Measurements from ENCODE around the gene SH3TC2.

The SH3TC2 gene

DNA sequence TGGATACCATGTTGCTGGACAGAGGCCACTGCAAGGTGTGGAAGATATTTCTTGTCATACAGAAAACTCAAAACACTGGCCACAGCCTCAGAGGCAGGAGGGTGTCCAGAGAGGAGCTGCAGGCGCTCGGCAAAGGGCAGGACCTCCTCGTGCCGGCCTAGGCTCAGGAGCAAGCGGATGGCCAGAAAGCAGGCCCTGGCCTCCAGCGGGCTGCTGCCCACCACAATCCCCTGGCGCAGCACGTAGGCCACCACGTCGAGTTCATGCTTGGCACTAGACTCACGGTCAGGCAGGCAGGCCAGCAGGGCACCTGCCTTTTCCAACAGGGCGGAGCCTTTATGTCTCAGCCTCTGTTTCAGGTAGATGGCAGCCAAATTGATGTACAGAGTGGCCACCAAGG is 35.2 kb downstream of the SH3TC2 start:
- DNase-seq: no peak

GRCh38 chr5:149024943-149025342 is 37.9 kb downstream of the SH3TC2 start:
- DNase-seq: no peak

DNA sequence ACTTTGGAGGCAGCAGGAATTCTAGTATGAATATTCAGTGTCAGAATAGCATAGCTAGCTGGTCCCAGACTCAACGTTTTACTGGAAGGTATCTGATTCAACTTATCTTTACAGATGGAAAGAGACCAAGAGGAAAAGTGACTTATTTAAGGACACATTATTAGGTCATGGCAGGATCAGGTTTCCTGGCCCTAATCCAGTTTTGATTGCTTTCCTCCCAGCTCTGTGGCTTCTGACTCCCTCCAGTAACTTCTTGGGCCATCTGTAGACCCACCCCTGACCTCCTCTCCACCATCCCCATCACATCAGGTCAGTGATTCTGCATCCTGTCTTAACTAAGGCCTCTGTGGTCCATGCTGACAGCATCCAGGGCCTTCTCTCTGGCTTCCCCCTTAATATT is 38.4 kb downstream of the SH3TC2 start:
- DNase-seq: no peak

GRCh38 chr5:149022200-149022599 is 40.7 kb downstream of the SH3TC2 start:
- no peak for DNase-seq

GRCh38 chr5:149019679-149020078 is 43.2 kb downstream of the SH3TC2 start:
- DNase-seq: no peak

DNA sequence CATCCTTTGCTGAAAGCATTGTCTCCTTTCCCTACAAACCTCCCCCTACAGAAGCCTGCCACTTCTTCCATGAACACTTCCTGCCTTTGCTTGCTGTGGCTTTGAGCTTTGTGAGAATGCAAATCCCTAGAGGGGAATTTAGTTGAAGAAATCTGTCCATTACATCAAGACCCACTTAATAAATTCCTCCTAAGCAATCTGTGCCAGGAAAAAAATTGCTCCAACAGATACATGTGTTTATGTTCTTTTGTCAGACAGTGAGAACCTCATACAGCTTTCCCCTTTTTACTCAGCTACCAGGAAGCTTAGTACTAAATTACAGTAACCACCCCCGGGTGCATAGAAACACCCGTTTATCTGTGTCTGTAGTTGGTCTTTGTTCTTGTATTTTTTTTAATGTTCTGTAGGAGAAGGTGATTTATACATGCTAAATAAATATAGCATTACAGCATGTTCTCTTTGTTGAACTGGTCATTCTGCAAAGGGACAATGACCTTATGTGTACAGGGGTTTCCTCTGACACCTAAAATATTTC is 43.9 kb downstream of the SH3TC2 start:
- no peak for DNase-seq

- DNase-seq: no peak
These were observed 45.2 kb downstream of the SH3TC2 start for GRCh38 chr5:149017636-149018035.

DNA sequence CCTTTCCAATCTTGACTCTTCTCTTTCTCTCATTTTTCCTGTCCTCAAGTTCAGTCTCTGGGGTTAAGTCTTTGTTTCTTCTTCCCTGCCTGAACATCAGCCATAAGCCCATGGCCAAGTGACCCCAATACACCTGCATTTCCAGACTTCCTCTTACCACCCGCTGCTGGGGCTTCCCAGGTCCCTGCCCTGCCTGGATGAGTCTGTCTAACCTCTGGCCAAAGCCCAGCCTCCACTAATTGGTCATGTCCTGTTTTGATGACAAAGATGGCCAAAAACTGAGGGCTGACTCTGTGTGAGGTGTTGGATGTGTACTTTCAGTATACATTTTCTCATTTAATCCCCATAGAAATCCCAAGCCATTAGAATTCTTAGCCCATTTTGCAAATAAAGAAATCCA is 47.3 kb downstream of the SH3TC2 start:
- DNase-seq: no peak

GRCh38 chr5:149015126-149015525 is 47.7 kb downstream of the SH3TC2 start:
- DNase-seq: no peak

- no peak for DNase-seq
These were observed 48.3 kb downstream of the SH3TC2 start for GRCh38 chr5:149014571-149015031.

GRCh38 chr5:149013796-149014195 is 49.1 kb downstream of the SH3TC2 start:
- DNase-seq: no peak

DNA sequence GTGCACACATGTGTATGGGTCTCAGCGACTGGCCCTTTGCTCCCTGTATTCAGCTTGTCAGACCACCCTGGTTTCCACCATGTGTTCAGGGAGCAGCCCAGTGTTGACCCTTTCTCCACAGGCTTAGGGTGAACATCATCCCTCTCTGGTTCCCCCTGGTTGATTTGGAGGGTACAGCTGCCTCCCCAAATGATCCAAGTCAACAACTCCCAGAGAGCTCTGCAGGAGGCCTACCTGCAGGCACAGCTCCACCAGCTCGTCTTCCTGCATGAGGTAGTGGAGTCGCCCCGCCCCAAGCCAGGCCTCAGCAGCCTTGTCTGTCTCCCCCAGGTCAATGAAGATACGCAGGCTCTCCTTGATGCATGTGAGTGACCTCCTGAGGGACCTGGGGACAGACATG is 50.5 kb downstream of the SH3TC2 start:
- DNase-seq: no peak

DNA sequence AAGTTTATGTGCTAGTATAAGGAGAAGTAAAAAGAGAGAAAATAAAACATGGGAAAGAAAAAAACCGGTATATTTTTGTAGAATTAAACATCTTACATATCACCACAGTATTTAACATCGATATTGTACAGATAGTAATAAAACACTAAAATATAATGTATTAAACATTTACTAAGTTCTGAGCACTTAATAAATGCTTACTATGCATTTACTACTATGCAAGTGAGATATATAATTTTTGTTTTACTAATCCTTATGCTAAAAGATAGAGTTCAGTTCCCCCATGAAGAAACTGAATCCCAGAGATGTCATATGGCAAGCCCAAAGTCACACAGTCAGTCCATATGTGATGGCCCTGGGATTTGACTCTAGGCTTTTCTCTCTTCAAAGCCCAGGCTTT is 51.1 kb downstream of the SH3TC2 start:
- DNase-seq: no peak

- no peak for DNase-seq
These were observed 51.8 kb downstream of the SH3TC2 start for GRCh38 chr5:149011084-149011483.

GRCh38 chr5:149007174-149007573 is 55.7 kb downstream of the SH3TC2 start:
- DNase-seq: no peak

GRCh38 chr5:149006426-149006825 is 56.4 kb downstream of the SH3TC2 start:
- no peak for DNase-seq

DNA sequence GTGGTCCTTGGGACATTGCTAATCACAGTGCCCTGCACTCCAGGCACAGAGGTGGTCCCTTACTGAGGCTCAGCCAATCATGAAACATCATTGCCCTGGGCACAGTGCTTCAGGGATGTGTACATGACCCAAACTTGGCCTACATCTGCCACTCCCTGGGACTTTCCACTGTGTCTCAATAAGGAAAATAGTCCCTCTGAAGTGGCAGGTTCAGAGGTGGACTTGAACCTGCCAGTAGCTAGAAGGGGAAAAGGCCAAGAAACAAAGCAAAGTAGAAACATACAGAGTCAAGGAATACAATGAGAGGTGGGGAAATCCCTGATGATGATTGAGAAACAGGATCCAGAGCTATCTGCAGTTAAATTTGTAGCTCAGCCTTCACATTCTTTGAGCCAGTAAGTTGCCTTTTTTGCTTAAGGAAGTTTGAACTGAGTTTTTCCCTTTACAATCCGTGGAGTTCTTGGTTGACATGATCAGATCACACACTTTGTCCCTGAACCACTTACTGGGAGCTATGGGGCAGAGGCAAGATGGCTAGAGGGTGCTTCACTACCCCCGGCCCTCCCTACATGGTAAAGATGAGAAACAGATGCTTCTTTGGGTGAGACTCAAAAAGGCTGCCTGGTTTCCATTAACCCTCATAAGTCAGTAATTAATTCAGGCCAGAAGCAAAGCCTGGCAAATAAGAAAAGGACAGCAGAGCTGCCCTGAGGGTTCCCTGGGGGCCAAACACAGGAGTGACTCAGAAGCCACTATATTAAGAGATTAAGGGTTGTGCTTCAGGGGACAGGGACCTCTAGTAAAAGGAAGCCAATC is 57.6 kb downstream of the SH3TC2 start:
- no peak for DNase-seq

DNA sequence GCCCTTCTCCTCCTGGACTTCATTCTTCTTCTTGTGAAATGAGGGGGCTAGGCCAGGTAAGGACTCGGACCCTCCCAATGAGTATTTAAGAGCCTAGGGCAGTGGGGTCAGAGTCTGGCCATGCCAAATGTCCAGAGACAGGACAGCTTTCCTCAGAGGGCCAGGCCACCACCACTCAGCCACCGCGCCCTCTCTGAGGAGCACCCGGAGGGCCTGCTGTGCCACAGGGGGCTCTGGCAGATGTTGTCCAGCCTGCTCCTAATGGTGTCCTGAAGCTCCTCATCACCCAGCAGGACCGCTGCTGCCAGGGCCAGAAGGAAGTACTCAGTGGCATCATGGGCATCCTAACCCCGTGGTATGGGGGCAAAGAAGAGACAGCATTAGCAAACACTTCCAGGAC is 58.3 kb downstream of the SH3TC2 start:
- DNase-seq: no peak

- no peak for DNase-seq
These were observed 59.8 kb downstream of the SH3TC2 start for GRCh38 chr5:149002761-149003689.

DNA sequence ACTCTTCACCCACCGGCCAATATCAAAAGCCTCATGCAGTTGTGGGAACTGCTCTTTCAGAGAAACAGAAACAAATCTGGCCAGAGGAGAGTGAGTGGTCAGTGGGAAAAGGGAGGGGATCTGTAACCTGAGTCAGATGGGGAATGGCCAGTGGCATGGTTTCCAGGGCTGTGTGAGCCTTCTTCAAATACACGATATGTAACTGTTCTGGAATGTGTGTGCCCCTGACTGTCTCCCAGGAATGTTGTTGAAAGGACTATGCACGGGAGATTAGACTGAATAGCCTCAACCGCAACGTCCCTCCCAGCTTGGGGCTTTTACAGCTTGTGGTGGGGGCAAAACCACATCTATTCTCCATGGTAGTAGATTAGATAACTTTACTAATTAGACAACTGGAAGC is 60.8 kb downstream of the SH3TC2 start:
- no peak for DNase-seq

DNA sequence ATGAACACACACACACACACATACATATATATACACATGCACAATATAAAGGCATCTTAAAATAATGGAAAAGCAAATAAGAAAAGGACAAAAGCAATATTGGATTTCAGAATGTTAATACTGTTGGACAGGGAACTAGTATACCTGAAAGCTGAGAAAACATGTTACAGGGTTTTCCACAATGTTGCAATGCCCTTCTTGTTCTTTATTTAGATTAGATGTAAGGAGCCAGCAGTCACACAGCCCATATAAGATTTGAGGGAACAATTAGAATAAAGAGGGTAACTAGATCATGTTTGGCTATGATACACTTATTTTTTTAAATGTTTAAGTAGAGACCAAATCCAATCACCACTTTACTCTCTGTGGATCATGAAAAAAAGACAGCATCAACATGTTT is 61.7 kb downstream of the SH3TC2 start:
- no peak for DNase-seq

- no peak for DNase-seq
These were observed 63.1 kb downstream of the SH3TC2 start for GRCh38 chr5:148999741-149000140.

DNA sequence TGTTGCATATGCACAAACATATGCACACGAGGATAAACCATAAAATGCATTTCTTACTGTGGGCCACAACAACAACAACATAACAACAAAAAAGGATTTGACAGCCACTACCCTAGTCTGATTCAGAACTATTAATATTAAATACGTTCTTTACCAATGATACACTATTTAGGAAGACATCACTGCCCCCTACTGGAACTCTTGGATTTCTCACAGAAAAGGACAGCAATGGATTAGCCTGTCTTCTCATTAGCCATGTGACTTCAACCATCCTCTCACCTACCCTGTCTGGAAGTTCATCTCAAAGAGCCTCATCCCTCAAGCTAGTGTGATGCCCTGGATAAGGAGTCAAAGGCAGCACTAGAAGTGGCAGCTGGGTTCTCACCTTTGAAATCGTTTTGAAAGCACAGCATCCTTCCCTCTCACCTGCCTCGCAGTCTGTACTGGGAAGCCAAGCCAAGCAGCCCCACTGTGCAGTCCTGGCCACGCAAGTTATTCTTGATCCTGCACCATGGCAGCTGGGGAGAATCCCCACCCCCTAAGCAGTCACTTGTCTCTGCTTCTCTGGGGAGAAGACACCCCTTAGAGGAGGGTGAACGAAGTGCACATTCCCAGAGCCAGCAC is 64.6 kb downstream of the SH3TC2 start:
- peak; percentile 53 for DNase-seq
